ENCODE measurements around the gene SELENOW.

The SELENOW gene

DNA sequence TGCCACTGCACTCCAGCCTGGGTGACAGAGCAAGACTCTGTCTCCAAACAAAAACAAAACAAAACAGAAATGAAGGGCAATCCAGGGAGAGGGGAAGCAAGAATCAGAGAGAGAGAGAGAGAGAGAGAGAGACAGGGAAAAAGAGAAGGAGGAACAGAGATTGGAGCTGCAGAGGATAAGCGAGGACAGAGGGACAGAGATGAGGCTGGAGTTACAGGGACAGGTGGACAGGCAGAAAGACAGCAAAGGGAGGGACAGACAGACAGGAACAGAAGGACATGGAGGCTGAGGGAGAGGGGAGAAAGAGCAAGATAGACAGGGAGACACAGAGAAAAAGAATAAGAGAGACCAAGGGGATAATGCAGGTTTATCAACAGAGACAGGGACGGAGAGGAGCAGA, 41.9 kb downstream of the SELENOW start:
- in situ Hi-C loops (cut with HindIII; ENCODE audit: low sequenced_read_pairs) = no loop called here

DNA sequence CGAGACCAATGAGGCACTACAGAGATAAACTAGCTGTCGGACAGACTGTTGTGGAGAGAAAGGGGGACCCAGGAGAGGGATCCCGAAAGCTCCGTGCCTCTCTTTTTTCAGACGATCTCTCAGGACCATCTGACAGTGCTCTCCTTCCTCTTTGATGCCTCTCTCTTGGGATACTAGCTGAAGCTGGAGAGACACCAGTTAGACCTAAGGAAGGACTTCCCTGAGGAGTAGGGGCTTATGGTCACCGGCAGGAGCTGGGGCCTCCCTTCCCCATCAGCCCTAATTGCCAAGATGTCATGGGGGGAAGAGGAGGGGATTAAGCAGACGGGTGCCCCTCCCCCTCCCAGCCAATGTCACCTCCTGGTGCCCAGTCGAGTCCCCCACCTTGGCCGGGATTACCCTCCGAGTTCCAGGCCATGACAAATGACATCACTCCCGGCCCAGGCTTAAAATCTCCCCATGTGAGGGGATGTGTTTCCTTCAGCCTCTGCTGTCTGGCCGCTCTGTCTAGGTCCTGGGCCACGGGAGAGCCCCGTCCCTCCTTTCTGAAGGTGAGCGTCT, 43.0 kb downstream of the SELENOW start, which contains the start of gene CRX:
Gene CRX (plus strand): TSS at position 478 of the 561 bp plus-strand sequence. CDS start 12,507 bp downstream, outside the sequence.
- in situ Hi-C loops (cut with HindIII; ENCODE audit: low sequenced_read_pairs) = no loop called here

DNA sequence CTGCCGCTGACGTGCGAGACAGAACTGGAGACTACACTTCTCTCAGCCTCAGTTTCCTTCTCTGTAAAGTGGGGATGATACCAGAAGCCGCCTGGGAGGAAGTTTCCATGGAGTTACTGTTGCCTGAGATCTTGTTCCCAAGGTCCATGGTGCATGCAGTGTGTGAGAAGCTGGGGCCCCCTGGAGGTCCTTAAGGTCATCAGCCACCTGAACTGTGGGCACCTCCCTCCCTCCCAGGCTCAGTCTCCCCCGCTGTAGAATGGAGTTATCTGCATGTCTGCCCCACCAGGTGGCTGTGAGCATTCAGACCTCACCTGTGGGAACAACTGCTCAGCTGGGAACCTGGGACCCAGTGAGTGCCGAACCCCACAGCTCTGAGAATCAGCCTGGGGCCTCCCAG, 45.9 kb downstream of the SELENOW start:
- in situ Hi-C loops (cut with HindIII; ENCODE audit: low sequenced_read_pairs) = no loop called here

DNA sequence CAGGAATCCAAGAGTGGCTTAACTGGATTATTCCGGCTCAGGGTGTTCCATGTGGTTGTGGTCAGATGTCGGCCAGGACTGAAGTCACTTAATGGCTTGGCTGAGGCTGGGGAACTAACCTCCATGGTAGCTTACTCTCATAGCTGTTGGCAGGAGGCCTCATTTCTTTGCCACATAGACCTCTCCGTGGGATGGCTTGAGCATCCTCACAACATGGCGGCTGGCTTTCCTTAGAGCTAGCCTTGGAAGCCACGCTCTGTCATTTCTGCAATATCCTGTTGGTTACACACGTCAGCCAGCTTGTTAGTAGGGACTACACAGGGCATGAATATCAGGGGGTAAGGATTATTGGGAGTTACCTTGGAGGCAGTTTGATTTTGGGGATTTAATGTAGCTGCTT, 48.3 kb downstream of the SELENOW start:
- in situ Hi-C loops (cut with HindIII; ENCODE audit: low sequenced_read_pairs) = no loop called here

DNA sequence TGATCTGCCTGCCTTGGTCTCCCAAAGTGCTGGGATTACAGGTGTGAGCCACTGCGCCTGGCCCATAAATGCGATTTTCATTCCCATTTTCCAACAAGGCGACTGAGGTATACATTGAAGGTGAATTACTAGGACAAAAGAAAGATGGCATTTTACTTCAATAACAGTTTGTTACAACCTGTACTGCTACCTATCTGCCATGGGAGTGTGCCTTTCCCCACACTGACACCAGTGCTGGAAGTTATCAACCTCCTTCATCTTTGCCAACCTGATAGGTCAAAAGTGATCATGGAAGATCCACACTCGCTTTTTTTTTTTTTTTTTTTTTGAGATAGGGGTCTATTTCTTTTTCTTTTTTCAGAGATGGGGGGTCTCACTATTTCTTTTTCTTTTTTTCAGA, 54.2 kb downstream of the SELENOW start:
- in situ Hi-C loops (cut with HindIII; ENCODE audit: low sequenced_read_pairs) = no loop called here
